ENCODE data around the gene UQCR11.

The UQCR11 gene

GRCh38 chr19:1579222-1579621 lies 26.0 kb downstream of the UQCR11 start:
- TF ChIP-seq, protein P1, sequence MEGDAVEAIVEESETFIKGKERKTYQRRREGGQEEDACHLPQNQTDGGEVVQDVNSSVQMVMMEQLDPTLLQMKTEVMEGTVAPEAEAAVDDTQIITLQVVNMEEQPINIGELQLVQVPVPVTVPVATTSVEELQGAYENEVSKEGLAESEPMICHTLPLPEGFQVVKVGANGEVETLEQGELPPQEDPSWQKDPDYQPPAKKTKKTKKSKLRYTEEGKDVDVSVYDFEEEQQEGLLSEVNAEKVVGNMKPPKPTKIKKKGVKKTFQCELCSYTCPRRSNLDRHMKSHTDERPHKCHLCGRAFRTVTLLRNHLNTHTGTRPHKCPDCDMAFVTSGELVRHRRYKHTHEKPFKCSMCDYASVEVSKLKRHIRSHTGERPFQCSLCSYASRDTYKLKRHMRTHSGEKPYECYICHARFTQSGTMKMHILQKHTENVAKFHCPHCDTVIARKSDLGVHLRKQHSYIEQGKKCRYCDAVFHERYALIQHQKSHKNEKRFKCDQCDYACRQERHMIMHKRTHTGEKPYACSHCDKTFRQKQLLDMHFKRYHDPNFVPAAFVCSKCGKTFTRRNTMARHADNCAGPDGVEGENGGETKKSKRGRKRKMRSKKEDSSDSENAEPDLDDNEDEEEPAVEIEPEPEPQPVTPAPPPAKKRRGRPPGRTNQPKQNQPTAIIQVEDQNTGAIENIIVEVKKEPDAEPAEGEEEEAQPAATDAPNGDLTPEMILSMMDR (IDR thresholded peaks at IDR 0.05), result no peak
- TF ChIP-seq ZFX (IDR thresholded peaks at IDR 0.05; ENCODE audit: borderline replicate concordance), result no peak

GRCh38 chr19:1577929-1578618 lies 27.2 kb downstream of the UQCR11 start:
- no peak overlapping the region for H3K27ac ChIP-seq
- TF ChIP-seq, protein P1 (IDR thresholded peaks at IDR 0.05), result no peak
- TF ChIP-seq ZFX (IDR thresholded peaks at IDR 0.05; ENCODE audit: borderline replicate concordance), result no peak

More at GRCh38 chr19:1579222-1579621, 26.0 kb downstream of the UQCR11 start:
- no peak overlapping the region for H3K27ac ChIP-seq

- no peak for TF ChIP-seq ZFX (IDR thresholded peaks at IDR 0.05; ENCODE audit: borderline replicate concordance)
- TF ChIP-seq, protein P1 (IDR thresholded peaks at IDR 0.05), result no peak
- no peak overlapping the region for H3K27ac ChIP-seq
These were observed 28.0 kb downstream of the UQCR11 start for GRCh38 chr19:1577090-1577928.

DNA sequence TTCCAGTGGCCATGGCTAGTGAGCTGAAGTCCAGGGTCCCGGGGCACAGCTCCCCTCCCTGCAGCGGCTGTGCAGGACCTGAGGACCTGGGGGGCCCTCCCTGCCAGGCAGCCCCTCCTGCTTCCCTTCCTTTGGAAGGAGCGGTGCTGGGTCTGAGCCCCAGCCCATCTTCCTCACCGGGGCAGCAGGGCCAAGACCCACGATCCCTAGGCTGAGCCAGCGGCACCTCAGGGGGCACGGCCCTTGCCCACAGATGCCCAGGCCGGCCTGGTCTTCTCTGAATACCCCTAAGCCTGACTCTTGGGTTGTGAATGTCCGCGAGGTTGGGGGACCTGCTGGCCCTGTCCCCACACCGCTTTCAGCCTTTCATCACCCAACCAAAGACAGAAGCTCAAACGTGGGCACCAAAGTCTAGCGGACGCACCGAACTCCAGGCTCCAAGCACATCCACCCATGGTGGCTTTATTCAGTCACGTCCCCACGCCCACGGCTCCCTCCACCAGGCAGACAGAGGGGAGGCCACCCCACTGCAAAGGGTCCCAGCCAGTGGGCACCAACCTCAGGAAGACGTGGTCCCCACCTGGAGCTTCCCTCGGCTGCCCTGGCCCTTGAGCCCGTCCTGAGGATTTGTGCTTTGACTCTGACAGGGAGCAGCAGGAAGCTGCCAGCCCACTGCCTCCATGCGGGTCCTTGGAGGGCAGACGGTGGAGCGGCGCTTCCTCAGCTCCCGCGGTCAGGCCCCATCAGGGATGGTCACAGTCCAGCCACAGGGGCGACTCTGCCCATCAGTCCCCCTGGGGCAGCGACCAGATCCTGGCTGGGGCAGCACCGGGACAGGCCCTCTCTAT lies 28.8 kb downstream of the UQCR11 start:
- H3K27ac ChIP-seq, result no peak overlapping the region
- TF ChIP-seq, protein P1 (IDR thresholded peaks at IDR 0.05), result no peak
- no peak for TF ChIP-seq ZFX (IDR thresholded peaks at IDR 0.05; ENCODE audit: borderline replicate concordance)

DNA sequence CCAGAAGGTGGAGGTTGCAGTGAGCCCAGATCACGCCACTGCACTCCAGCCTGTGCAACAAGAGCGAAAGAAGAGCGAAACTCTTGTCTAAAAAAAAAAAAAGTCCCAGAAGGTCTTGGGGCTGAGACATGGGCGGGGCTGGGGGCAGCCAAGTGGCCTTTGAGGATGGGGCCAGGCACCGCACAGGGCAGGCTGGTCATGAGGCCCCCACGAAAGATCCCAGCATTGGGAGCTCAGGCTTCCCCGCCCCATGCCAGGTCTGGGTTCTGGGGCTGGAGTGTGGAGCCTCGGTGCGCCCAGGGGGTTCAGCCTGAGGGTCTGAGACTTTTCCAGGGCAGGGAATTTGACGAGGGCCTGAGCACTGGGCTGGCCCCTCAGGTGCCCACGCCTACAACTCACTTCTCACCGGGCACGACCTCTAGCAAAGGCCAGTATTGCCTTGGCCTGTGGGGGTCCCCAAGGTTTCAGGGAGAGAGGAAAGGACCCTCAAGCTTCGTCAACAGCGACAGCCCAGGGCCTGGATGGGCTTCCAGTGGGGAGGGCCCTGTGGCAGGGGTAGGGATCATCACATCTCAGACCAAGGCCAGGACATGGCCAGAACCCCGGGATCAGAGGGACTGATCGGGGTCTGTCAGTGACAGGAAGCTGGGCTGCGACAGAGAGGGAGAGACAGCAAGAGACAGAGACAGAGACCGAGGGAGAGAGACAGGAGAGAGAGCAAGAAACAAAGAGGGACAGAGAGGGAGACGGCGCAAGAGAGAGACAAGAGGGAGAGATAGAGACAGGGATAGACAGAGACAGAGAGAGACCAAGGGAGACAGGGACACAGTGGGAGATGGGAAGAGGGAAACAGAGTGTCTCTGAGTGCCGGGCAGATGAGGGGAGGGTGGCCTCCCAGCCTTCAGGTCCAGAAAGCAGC lies 29.7 kb downstream of the UQCR11 start:
- H3K27ac ChIP-seq, result no peak overlapping the region
- TF ChIP-seq ZFX (IDR thresholded peaks at IDR 0.05; ENCODE audit: borderline replicate concordance), result no peak
- TF ChIP-seq, protein P1 (IDR thresholded peaks at IDR 0.05), result no peak

GRCh38 chr19:1574354-1575136 lies 30.7 kb downstream of the UQCR11 start:
- peak overlapping the region; percentile 33; the same call in 1 of the 2 replicates for H3K27ac ChIP-seq
- TF ChIP-seq ZFX (IDR thresholded peaks at IDR 0.05; ENCODE audit: borderline replicate concordance), result no peak

All from 22Rv1 (cell line).